ENCODE data around the gene CYP24A1. TPM values are rescaled to one million over a fixed set of nuclear protein-coding genes. Genes with fewer than 3 reads are reported as not detected.

CYP24A1 gene
- total RNA-seq, 1 donor from 2014 or later: 0.73 TPM

DNA sequence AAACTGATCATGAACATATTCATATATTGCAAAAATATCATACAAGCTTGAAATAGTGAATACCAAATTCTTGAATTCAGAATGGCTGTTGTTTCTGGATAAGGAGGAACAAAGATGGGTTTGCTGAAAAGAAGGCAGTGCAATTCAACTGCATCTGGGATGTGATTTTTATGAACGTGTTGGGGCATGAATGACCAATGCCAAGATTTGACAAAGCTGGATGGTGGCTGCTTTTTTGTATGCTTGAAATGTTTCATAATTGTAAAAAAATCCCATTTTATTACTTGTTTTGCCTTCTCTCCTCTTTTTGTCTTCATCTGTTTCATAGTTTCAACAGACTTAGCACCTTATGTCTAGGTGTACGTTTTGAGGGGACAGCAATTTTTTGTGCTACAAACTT, 66.6 kb downstream of the CYP24A1 start:
- Histone ChIP-seq H3K27me3 (ENCODE audit: insufficient read depth, low read length) (no peaks in the 10 kb centered on the region), H3K4me2 (ENCODE audit: low read length) (no peak overlapping the region), H3K4me3 (ENCODE audit: insufficient read depth, low read depth, low read length) (no peak overlapping the region), H2AFZ (ENCODE audit: low read depth, low read length) (no peak overlapping the region), H3K4me1 (ENCODE audit: insufficient read depth, low read length) (no peaks in the 10 kb centered on the region), H3K36me3 (ENCODE audit: insufficient read depth, low read length) (no peaks in the 10 kb centered on the region), H3K27ac (ENCODE audit: low read depth, low read length) (no peak overlapping the region), H3K9ac (ENCODE audit: low read length) (no peak overlapping the region), H3K9me3 (ENCODE audit: insufficient read depth, low read depth, low read length) (no peaks in the 10 kb centered on the region), H3K79me2 (ENCODE audit: insufficient read depth, low read length) (no peaks in the 10 kb centered on the region), H4K20me1 (ENCODE audit: insufficient read depth, low read length) (no peaks in the 10 kb centered on the region)
- peaks cover 8% of the 10 kb centered on the region for H3K4me1 Mint-ChIP-seq (ENCODE audit: low read depth, unreplicated experiment)
- H3K36me3 Mint-ChIP-seq (ENCODE audit: low read depth, unreplicated experiment): no peaks in the 10 kb centered on the region
- peaks cover 5% of the 10 kb centered on the region for H3K9me3 Mint-ChIP-seq (ENCODE audit: unreplicated experiment)
- no peak overlapping the region for H3K4me3 Mint-ChIP-seq (ENCODE audit: unreplicated experiment)
- H3K27ac Mint-ChIP-seq (ENCODE audit: unreplicated experiment): no peak overlapping the region
- FAIRE-seq (no peak), DNase-seq (ENCODE audit: low read depth) (no peak)
- no peaks in the 10 kb centered on the region for H3K27me3 Mint-ChIP-seq (ENCODE audit: low read depth, unreplicated experiment)
- TF ChIP-seq CTCF (IDR thresholded peaks at IDR 0.05; ENCODE audit: insufficient read depth, low read depth, low read length): no peak
- TF ChIP-seq EZH2 (IDR thresholded peaks at IDR 0.05; ENCODE audit: insufficient read depth, low read length): no peak

DNA sequence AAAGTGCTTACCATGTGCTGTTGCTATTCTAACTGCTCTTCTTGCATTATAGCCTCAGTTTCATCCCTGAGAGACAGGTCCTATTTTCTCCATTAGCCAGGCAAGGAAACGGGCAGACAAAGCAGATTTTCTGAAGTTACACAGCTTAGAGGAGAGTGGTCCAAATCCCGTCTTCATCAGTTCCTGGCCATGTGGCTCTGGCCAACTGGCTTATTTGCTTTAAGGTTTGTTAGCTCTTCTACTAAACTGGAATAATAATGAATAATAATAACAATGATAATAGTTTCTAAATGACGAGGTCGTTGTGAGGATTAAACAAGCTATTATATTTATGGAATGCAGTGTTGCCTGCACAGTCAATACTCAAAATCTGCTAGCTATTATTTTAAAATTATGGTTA, 67.6 kb downstream of the CYP24A1 start:
- H3K9ac ChIP-seq (ENCODE audit: low read length): no peak overlapping the region
- H2AFZ ChIP-seq (ENCODE audit: low read depth, low read length): no peak overlapping the region
- TF ChIP-seq CTCF (IDR thresholded peaks at IDR 0.05; ENCODE audit: insufficient read depth, low read depth, low read length): no peak
- TF ChIP-seq EZH2 (IDR thresholded peaks at IDR 0.05; ENCODE audit: insufficient read depth, low read length): no peak
- DNase-seq (ENCODE audit: low read depth) (no peak), FAIRE-seq (no peak)
- H3K79me2 ChIP-seq (ENCODE audit: insufficient read depth, low read length): no peaks in the 10 kb centered on the region
- no peaks in the 10 kb centered on the region for H3K36me3 ChIP-seq (ENCODE audit: insufficient read depth, low read length)
- Mint-ChIP-seq H3K27ac (ENCODE audit: unreplicated experiment) (no peak overlapping the region), H3K36me3 (ENCODE audit: low read depth, unreplicated experiment) (no peaks in the 10 kb centered on the region), H3K27me3 (ENCODE audit: low read depth, unreplicated experiment) (no peaks in the 10 kb centered on the region), H3K4me1 (ENCODE audit: low read depth, unreplicated experiment) (peaks cover 8% of the 10 kb centered on the region), H3K4me3 (ENCODE audit: unreplicated experiment) (no peak overlapping the region), H3K9me3 (ENCODE audit: unreplicated experiment) (peaks cover 1% of the 10 kb centered on the region)
- no peak overlapping the region for H3K27ac ChIP-seq (ENCODE audit: low read depth, low read length)
- no peaks in the 10 kb centered on the region for H3K27me3 ChIP-seq (ENCODE audit: insufficient read depth, low read length)
- H3K4me2 ChIP-seq (ENCODE audit: low read length): no peak overlapping the region
- H3K9me3 ChIP-seq (ENCODE audit: insufficient read depth, low read depth, low read length): no peaks in the 10 kb centered on the region
- no peaks in the 10 kb centered on the region for H3K4me1 ChIP-seq (ENCODE audit: insufficient read depth, low read length)
- H3K4me3 ChIP-seq (ENCODE audit: insufficient read depth, low read depth, low read length): no peak overlapping the region
- H4K20me1 ChIP-seq (ENCODE audit: insufficient read depth, low read length): no peaks in the 10 kb centered on the region

- Histone ChIP-seq H3K79me2 (ENCODE audit: insufficient read depth, low read length) (no peaks in the 10 kb centered on the region), H3K27ac (ENCODE audit: low read depth, low read length) (no peak overlapping the region), H3K9ac (ENCODE audit: low read length) (no peak overlapping the region), H3K4me2 (ENCODE audit: low read length) (no peak overlapping the region), H3K36me3 (ENCODE audit: insufficient read depth, low read length) (no peaks in the 10 kb centered on the region), H3K27me3 (ENCODE audit: insufficient read depth, low read length) (no peaks in the 10 kb centered on the region), H3K9me3 (ENCODE audit: insufficient read depth, low read depth, low read length) (no peaks in the 10 kb centered on the region), H2AFZ (ENCODE audit: low read depth, low read length) (no peak overlapping the region), H3K4me1 (ENCODE audit: insufficient read depth, low read length) (no peaks in the 10 kb centered on the region), H4K20me1 (ENCODE audit: insufficient read depth, low read length) (no peaks in the 10 kb centered on the region), H3K4me3 (ENCODE audit: insufficient read depth, low read depth, low read length) (no peak overlapping the region)
- no peak overlapping the region for H3K27ac Mint-ChIP-seq (ENCODE audit: unreplicated experiment)
- peaks cover 8% of the 10 kb centered on the region for H3K4me1 Mint-ChIP-seq (ENCODE audit: low read depth, unreplicated experiment)
- TF ChIP-seq CTCF (IDR thresholded peaks at IDR 0.05; ENCODE audit: insufficient read depth, low read depth, low read length) (no peak), EZH2 (IDR thresholded peaks at IDR 0.05; ENCODE audit: insufficient read depth, low read length) (no peak)
- DNase-seq (ENCODE audit: low read depth) (no peak), FAIRE-seq (no peak)
- peaks cover 1% of the 10 kb centered on the region for H3K9me3 Mint-ChIP-seq (ENCODE audit: unreplicated experiment)
- no peak overlapping the region for H3K4me3 Mint-ChIP-seq (ENCODE audit: unreplicated experiment)
- H3K36me3 Mint-ChIP-seq (ENCODE audit: low read depth, unreplicated experiment): no peaks in the 10 kb centered on the region
- H3K27me3 Mint-ChIP-seq (ENCODE audit: low read depth, unreplicated experiment): no peaks in the 10 kb centered on the region
Measured at GRCh38 chr20:54105653-54106052, 68.1 kb downstream of the CYP24A1 start.
